ENCODE data around the gene SRGAP1.
A peak's percentile ranks its signal among the peaks of the same experiment; 100 is the strongest.

SRGAP1 gene

DNA sequence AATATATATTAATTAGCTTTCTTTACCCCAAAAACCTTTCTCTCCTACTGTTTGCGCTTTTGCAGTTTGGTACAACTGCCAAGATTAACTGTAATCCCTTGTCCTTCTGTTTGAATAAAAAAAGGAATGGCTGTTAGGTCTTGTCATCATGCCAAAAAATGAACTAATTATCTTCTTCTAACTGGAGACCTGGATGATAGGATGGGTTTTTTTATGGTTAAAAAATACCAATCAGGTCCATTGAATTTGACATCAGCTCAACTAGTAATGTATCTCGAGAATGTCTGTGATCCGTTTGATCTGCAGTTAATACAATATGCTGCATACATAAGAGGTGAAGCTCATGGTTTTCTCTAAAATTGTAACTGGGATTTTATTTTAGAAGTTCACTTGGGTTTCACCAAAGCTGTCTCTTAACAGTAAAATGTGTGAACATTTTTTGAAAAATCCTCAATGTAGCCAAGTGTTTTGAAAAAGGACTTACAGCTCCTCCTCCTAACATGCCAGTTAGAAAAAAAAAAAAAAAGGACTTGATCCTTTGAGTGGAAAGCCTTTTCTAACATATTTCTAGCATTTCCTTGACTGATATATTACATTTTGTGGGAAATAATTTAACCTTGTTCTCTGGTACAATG lies 96.8 kb downstream of the SRGAP1 start:
- no peak for DNase-seq

DNA sequence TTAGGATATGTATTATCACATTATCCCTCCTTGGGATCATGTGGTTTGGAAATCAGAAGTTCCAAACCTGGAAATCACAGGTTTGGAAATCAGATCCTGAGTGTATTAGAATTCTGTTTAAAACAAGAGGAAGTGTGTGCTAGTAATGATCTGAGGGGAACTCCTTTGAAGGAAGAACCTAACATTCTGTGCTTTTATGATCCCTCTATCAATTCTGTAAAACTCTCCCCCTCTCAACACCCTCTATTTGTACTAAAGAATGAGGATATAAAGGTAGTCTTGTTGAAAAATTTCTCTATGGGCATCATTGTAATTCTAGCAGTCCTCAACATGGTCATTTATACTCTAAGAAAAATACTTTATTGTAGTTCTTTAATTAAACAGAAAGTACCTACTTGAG lies 97.4 kb downstream of the SRGAP1 start:
- DNase-seq: no peak

DNA sequence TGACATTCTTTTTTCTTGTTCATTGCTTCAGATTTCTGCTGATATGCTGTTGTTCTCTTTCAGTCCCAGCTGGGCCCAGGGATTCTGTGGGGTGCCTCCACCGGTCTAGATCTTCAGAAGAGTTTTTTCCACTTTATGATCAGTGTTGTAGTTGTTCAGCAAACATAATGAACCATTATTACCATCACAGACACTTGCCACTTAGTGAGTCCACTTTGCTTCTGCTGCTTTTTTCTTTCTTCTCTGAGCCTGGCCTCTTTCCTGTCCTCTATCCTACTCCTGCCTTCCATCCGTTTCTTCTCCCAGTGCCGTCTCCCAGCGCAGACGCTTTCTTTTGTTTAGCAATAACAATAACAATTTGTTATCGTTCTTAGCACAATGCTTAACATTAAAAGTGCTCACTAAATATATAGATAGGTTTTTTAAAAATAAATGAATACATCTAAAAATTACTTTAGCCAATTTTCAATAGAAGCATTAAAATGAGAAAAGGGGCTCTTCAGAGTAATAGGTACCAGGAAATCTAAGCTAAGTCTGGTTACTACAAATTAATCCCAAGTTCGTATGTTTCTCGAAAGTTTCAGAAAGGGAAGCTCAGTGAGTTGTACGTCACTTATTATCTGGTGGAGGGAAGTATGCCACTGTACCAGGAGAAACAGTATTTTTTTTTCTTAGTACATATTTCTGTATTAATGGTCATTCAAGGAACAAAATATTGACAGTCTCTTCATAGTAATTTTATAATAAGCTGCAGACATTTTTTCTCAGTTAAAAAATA lies 98.2 kb downstream of the SRGAP1 start:
- DNase-seq: no peak

DNA sequence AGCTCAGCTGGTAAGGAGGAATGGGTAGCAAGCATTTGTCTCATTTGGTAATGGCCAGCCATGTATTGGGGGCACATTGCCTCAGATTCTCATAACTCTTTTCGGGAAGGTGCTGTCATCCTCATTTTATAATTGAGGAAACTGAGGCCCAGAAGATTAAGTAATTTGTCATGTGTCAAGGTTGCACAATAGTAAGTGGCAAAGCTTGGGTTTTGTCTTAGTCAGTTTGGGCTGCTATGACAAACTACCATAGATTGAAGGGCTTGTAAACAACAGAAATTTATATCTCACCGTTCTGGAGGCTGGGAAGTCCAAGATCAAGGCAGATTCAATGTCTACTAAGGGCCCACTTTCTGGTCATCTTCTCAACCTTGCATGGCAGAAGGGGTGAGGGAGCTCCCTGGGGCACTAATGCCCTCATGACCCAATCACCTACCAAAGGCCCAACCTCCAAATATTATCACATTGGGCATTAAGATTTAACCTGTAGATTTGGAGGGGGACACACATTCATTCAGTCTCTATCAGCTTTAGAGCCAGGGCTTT lies 99.6 kb downstream of the SRGAP1 start:
- DNase-seq: no peak

DNA sequence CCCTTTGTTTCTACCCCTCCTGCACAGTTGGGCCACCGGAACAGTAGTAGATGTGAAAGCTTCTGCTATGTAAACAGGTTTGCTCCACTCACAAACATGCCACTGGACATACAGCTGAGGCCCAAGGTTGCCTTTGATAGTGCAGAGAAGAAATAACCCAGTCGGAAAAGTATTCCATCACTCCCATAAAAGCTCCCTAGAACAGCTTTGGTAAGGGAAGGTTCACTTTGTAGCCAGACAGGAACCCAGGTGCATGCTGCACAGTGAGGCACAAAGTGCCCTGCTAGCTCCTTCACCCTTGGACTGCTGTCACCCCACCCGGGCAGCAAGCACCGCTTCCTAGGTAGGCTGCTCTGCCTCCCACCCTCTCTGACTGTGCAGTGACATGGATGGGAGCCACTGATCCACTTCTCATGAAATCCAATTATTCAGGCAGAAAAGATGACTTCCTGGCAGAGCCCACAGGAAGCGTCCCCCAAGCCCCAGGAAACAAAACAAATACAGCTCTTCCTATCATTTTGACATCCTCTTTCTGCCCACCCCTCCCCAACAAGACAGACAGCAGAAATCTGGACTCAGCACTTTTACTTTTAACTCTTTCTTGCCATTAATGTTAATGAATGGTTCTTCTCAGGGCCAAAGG lies 100.2 kb downstream of the SRGAP1 start:
- DNase-seq: no peak

DNA sequence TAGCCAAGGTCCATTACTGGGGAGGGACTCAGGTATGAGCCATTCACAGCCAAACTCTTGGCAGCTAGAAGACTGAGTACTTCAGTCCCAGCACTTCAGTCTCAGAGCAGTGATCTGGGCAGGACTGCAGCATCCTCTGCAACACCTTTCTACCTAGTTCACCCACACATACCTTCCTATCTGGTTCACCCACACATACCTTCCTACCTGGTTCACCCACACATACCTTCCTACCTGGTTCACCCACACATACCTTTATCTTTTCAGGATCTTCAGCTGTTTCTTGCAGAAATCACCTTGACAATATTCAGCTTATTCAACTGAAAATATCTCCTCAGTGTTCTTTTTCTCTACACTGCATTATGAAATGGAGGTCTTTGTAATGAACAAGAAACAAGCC lies 101.3 kb downstream of the SRGAP1 start:
- DNase-seq: no peak

DNA sequence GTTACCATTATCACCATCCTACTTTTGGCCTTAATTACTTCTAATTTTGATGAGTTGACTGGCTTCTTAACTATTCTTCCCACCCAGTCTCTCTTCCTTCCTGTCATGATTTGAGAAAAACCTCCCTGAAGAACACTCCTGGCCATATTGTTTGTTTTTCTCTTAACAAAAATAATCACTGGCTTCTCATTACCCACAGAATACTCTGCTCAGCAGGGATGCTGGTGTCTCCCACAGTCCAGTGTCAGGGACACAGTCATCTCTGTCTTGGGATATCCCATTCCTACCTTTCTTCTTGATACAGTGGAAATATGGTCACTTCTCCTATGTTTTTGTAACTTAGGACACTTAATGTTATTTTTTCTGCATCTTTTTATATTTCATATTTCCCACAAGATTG lies 103.7 kb downstream of the SRGAP1 start:
- no peak for DNase-seq

DNA sequence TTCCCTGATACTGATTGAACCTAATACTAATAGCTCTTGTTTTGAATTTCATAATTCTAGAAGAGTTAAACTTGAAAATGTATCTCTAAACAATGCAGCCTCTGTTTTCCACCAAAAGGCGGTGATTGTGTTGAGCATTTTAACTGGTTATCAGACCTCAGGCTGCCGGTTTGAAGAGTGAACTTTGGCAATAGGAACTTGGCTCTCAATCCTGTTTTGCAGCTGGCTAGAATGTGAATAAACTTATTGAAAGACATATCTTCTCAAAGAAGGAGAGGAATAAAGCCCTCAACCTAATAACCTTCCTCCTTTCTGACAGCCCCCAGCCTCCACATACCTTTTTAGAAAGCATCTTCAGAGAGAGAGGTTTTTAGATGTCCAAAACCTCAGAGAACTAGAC lies 105.4 kb downstream of the SRGAP1 start:
- no peak for DNase-seq

DNA sequence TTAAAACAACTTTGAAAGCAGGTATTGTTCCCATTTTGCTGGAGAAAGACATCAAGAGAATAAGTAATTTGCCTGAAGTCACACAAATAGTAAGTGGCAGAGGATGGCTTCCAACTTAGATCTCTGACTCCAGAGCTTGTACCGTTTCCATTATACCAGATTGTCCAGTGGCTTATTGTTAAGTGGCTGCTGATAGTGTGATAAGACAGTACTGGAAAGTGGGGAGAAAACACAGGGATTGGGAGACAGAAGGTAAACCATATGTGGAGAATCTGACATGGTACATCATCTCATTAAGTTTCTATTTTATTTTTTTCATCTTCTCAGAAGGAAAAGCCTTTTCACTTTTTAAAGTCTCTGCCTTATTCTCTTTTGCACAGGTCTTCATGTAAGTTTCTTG lies 108.5 kb downstream of the SRGAP1 start:
- DNase-seq: no peak

DNA sequence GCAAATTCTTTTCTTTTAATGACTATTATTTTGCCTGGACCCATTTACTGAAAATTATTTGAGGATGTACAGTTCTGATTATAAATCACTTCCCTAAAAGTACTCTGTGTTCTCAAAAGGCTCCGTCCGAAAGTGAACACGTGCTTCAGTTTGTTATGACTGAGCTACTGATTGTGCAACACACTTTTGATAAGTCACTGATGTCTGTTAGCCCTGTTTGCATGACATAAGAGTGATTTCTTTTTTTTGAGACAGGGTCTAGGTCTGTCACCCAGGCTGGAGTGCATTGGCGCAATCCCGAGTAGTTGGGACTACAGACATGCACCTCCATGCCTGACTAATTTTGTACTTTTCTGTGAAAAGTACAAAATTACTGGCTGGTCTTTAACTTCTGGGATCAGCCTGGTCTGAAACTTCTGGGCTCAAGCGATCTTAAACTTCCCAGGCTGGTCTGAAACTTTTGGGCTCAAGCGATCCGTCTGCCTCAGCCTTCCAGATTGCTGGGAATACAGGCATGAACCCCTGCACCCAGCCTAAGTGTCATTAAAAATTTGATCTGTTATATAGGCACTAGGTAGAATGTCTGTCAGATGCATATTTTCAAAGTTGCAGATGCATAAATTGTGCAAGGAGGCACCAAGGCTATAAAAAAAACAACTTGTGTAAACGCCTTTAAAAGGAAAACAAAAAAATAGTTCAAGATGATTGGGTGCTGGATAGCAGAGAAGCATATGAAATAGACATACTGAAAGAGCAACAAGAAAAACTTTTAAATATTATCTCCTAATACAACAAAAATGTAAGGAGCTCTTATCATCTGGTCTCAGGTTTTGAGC lies 111.5 kb downstream of the SRGAP1 start:
- DNase-seq: no peak

DNA sequence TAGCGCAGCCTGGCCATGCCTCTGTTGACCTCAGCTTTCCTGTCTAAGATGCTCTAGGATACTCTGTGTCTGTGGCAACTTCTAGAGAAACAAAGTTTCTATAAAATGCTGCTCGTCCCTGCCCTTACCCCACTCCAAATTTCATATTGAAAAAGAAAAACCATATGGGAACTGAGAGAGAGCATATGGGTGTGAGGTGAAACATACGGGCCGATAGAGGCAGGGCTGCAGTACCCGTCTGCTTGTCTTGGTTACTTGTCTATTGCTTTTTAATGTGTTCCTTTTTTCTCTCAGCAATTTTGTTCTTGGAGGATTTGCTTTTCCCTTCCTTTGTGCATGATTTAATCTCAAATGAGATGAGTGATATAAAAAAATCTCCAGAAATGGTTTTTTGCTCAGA lies 113.0 kb downstream of the SRGAP1 start:
- DNase-seq: no peak

DNA sequence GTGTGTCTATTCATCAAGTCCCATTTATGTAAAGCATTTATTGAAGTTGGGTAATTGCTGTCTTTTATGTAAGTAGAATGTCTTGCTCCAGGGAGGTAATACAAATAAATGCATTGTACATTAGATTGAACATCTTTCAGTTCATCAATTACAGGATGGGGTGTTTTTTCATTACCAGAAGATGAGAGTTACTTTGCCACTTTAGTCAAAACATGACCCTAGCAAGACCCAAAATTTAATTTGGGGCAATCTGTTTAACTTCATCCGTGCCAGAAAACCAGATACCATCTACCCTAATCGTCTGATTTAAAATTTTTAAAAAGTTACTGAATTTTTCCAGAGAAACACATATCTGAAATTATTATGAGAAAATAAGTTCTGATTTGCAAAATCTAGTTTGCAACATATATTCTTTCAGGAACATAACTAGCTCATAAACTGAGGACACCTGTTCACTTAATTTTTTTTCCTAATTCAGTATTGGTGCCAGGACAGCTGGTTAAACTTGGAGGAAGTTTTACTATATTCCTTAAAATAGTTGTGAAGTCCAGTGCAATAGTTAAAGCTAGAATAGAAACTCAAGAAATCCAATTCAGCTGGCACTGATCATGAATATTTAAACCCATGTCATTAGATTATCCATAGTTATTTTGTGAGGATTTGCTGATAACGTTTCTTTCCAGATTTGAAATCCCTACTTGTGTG lies 114.5 kb downstream of the SRGAP1 start:
- peak; percentile 22 for DNase-seq

DNA sequence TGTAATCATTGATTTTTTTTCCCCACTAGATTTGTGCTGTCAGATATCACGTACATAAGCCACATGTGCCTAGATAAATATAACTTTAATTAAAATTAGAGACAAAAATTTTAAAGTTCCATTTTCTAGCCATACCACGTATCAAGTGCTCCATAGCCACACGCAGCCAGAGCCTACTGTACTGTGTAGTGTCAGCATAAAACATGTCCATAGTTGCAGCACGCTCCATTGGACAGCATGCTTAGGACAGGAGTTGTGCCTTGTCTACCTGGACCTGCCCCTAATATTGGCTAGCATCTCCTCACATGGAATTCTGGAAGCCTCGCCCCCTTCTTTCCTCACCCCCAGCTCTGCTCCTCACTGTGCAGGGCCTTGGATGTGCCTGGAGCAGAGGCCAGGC lies 116.5 kb downstream of the SRGAP1 start:
- no peak for DNase-seq

DNA sequence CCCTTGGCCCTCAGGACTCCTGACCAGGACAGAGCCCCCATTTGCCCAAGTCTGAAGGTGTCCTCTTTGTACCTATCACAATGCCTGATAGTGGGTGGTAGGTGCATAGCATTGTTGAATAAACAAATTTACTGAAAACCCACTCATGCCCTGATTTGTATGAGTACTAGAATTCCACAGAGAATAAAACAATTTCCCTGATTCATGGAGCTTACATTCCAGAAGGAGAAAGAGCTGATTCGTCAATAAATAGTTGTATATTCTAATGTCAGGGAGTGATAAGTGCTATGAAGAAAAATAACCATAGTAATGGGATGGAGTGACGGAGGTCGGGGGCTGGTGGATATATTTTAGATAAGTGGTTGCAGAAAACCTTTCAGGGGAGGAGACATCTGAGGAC lies 117.0 kb downstream of the SRGAP1 start:
- no peak for DNase-seq

DNA sequence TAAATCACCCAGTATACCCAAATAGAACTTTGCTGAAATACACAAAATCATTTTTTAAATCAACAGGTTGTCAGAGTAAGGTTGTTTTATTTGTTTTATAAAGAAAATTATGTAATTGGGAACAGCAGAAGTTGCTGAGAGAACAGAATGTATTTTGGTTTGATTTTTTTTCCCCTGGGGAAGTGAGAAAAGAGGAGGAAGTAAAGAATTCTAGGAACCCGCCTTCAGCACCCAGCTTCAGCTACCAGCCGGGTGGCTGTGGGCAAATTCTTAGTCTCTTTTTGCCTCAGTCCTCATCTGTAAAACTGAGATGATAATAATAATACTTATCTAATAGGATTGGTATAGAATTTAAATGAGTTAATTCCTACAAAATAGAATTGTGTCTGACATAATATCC lies 119.4 kb downstream of the SRGAP1 start:
- DNase-seq: no peak

DNA sequence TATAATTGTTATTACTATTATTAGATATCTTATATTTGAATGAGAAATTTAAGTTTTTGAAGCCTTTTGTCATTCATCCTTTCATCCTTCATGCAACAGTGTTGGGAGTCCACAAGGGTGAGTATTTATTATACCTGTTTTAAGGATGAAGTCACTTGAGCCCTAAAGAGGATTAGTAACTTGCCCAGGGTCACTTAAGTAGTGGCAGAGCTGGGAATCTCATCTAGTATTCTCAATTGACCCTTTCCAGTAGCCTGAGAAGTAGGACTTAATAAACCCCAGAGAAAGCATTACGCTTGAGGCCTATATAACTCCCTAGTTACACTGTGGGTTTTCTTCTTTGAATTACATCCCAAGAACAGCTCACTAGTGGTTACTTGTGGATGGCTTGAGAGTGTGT lies 119.8 kb downstream of the SRGAP1 start:
- DNase-seq: no peak

DNA sequence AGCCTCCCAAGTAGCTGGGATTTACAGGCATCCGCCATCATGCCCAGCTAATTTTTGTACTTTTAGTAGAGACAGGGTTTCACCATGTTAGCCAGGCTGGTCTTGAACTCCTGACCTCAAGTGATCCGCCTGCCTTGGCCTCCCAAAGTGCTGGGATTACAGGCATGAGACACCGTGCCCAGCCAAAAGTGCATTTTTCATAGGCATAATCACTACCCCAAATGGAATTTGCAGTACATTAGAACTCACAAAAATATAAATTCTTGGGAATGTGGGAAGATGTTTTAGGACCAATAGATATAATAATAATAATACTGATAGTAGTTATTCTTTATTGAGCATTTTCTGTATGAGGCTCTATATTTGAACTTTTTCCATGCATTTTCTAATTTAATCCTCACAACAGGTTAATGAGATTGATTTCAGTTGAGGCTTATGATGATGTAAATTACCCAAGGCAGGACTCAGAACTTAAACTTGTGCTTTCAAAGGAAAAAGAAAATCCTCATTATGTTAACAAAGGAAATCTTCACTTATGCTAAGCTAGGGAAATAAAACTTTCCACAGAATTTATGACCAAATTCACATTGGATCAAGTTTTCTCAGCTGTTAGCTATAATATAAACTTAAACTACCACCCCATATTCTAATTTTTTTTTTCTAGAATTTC lies 121.6 kb downstream of the SRGAP1 start:
- no peak for DNase-seq

DNA sequence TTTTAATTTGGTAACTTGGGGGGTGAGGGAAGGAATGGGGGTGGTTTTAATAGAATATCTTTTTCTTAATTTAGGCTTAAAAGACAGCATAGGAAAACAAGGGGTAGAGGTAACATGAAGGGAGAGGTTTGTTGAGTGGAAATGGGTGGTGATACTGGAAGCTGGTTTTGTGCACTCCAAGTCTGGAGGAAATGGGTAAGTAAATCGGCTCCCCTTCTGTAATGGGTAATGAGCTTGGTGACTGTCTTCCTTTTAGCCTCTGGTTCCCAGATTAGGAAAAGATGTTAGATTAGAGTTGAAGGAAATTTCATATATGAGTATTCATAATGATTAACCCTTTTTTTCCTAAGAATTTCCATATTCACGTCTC lies 122.1 kb downstream of the SRGAP1 start:
- no peak for DNase-seq

DNA sequence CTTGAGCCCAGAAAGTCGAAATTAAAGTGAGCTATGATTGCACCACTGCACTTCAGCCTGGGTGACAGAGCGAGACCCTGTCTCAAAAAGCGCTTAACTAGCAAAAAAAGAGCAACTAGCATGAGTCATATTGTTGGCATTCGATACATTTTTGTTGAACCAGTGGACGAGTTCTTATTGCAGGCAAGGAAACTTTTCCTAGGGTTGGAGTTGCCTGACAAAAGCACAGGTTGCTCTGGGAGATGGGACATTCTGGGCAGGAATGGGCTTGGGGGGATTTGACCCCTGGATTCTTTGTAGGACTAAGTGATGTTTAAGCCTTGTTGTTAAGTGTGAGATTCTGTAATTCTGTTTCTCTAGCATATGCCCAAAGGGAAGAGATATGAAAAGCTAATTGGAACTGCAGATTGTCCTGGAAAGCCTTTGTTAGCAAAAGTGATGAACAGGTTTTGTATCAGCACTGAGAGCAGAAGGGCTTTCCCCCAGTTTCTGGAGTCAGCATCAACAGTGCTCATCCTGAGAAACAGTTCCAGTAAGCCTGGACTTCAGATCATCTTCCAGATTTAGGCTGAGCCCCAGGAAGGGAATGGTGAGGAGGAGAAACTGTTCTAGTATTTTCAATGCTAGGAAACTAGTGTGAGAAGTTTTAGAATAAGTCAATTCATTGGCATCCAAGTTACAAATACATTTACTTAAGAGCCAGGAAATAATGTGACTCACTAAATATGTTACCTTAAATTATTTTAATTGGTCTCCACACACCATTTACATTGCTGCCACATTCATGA lies 123.1 kb downstream of the SRGAP1 start:
- no peak for DNase-seq

DNA sequence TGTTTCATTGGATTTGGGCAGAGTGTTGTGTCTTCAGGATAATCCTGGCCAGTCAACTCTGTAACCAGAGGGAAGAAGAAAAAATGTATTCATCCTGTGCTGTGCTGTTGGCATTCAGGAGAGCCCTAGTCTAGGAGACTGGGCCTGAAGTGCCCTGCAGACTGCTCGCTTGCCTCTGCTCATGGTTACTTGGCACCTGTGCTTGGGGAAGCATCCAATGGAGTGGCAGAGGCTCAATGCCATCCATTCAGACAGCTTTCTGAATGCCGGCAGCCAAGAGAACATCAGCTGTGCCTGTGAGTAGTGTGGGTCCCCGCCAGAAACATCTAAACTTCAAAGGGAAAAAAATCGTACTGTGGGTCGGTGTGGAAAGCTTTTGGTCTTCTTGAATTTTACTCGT lies 124.2 kb downstream of the SRGAP1 start:
- no peak for DNase-seq

DNA sequence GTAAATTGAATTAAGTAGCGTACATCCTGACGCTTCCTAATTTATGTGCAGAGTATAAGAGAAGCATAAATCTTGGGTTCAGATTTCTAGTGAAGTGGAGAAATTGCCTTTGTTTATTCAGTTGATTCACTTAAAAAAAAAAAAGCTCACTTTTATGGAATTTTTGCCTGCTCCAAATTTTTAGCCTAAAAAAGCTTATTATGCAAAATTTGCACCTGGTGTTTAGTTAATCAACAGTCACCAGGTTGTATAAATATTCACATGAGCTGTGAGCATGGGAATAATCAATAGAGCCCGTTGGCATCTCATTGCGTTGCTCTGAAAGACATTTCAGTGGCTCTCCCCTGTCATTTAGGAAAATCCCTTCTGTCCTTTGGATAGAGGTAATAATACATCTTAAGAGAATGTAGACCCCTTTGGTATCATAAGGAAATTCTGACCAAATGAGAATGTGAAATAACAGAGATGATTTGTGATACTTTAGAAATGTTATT lies 132.4 kb downstream of the SRGAP1 start:
- DNase-seq: no peak

All from NCI-H1436 (cell line).